Adrenal gland (tissue), 12 donors: ENCODE measurements around the gene METTL25B. TPM values are rescaled to one million over a fixed set of nuclear protein-coding genes. Genes with fewer than 3 reads are reported as not detected.

Experiments
- DNase-seq, 7 donors: peaks; one replicate each; pipeline ENCODE4 v3.0.0-alpha.2; 2019 to 2020
- H3K27ac ChIP-seq, 5 donors: fragments of 200-600 bp; sonication (generic) in 4 of 5; 1 replicate in 3 of 5; 2 replicates in 2 of 5; pipeline versions ENCODE4 v1.5.1 to v1.8.0; 2016 to 2020; ENCODE audit warnings: mild to moderate bottlenecking in 1 of 5
- H3K27me3 ChIP-seq: fragments of 200-600 bp; 2 replicates; pipeline ENCODE4 v1.8.0; 2021
- H3K36me3 ChIP-seq, 2 donors: fragments of 200-600 bp; replicated peaks in 1 of 2; 1 replicate in 1 of 2; 2 replicates in 1 of 2; pipeline versions ENCODE4 v1.5.1 to v1.8.0; 2018 to 2022
- H3K4me1 ChIP-seq, 2 donors: fragments of 200-600 bp; replicated peaks in 1 of 2; 1 replicate in 1 of 2; 2 replicates in 1 of 2; pipeline versions ENCODE4 v1.5.1 to v1.8.0; 2018 to 2021
- H3K4me3 ChIP-seq, 4 donors: fragments of 200-600 bp; sonication (generic) in 3 of 4; one replicate each; pipeline ENCODE4 v1.5.1; 2016 to 2018
- H3K9me3 ChIP-seq, 3 donors: fragments of 200-600 bp; sonication (generic) in 1 of 3; replicated peaks in 1 of 3; 1 replicate in 2 of 3; 2 replicates in 1 of 3; pipeline versions ENCODE4 v1.5.1 to v1.8.0; 2016 to 2021
- CTCF ChIP-seq, 6 experiments: fragments of 450-650 bp in 4 of 6; fragments of 200-600 bp in 2 of 6; sonication (generic) in 1 of 6; IDR thresholded peaks; 1 replicate in 5 of 6; 2 replicates in 1 of 6; pipeline versions ENCODE4 v1.5.1 to v1.8.0; 2016 to 2021; ENCODE audit warnings: antibody characterized with exemption in 6 of 6, mild to moderate bottlenecking in 2 of 6, moderate library complexity in 1 of 6
- POLR2A ChIP-seq, 2 donors: fragments of 450-650 bp; IDR thresholded peaks; one replicate each; pipeline ENCODE4 v1.6.1; 2017; ENCODE audit warnings: antibody characterized with exemption in 2 of 2, mild to moderate bottlenecking in 2 of 2, moderate library complexity in 1 of 2
- WGBS, 4 donors: extraction: QIAGEN DNeasy Blood & Tissue Kit in 2 of 4; methylation state at CpG; one replicate each; pipeline versions ENCODE4 v1.1.5 to v1.1.7; 2013 to 2017; 5-methylcytosine and 5-hydroxymethylcytosine counted together
- intact Hi-C, 2 donors: fragments of 100-400 bp; cut with DNase I; formaldehyde crosslinking; loops; one replicate each; pipeline versions ENCODE4 v1.14.1 to v1.15.0; 2022 to 2023
- polyA plus RNA-seq, 3 donors: library from polyadenylated mRNA; stranded (reverse); fragments of 200-250 nt in 2 of 3; fragments of 350-450 nt in 1 of 3; fragmentation: Illumina TruSeq in 1 of 3; extraction: RNeasy Lipid Tissue Mini Kit (QIAGEN cat#74804) in 1 of 3; gene quantifications; one replicate each; pipeline ENCODE4 v1.2.3, GENCODE V29; 2013 to 2014
- total RNA-seq, 9 donors: library from RNA; depleted of rRNA in 4 of 9; stranded (reverse); fragments of >200 nt in 4 of 9; fragments of 120-200 nt in 1 of 9; fragmentation: NEBNext Ultra II Directional in 1 of 9; extraction: Animal tissue kit (Norgen Biotek cat#: 25700) in 1 of 9; gene quantifications; one replicate each; pipeline versions ENCODE4 v1.1.0 to v1.2.4, GENCODE V29; 2013 to 2023
- donor health status: healthy with polysubstance abuse.
- donor health status: Bipolar disorder and iron deficiency.
- donor health status: DM: yes; HTN: yes; CAD: no.
- donor health status: DM: no; HTN: no; CAD: no.
- donor health status: DM: no; HTN: no; CAD: no.
- donor health status: DM: yes; HTN: yes; CAD: no.

Gene METTL25B
- total and polyA plus RNA-seq, 12 donors, result 17.4 to 140 (median 32.5) TPM

GRCh38 chr1:156748670-156749418 lies 20.6 kb downstream of the METTL25B start:
- TF ChIP-seq POLR2A (IDR thresholded peaks at IDR 0.05), result no peak
- TF ChIP-seq CTCF (IDR thresholded peaks at IDR 0.05), result no peak
- peaks cover 0 to 5% of the 10 kb centered on the region in 2 donors for H3K36me3 ChIP-seq
- H3K4me1 ChIP-seq, result peaks cover 60 to 63% of the 10 kb centered on the region in 2 donors
- no peaks in the 10 kb centered on the region for H3K9me3 ChIP-seq
- DNase-seq, result peak in 5 of 7 donors; percentile 58 to 67 (median 59)
- H3K4me3 ChIP-seq, result peak overlapping the region in 2 of 4 donors; percentile 7 to 93
- WGBS, 4 donors, result 11 to 19% (median 17%) methylated on average over 9 of the region's 9 CpGs
- H3K27me3 ChIP-seq, result no peaks in the 10 kb centered on the region
- peak overlapping the region; percentile 88 to 98 (median 97) for H3K27ac ChIP-seq
- intact Hi-C loops, result no loop called here

- TF ChIP-seq CTCF (IDR thresholded peaks at IDR 0.05) (peak in 1 of 6 experiments; percentile 3), POLR2A (IDR thresholded peaks at IDR 0.05) (no peak)
- no peaks in the 10 kb centered on the region for H3K36me3 ChIP-seq
- peak overlapping the region in 3 of 4 donors; percentile 7 to 93 (median 87) for H3K4me3 ChIP-seq
- peaks cover 60 to 63% of the 10 kb centered on the region in 2 donors for H3K4me1 ChIP-seq
- H3K9me3 ChIP-seq, result no peaks in the 10 kb centered on the region
- no peak for DNase-seq
- intact Hi-C loops, result no loop called here
- WGBS, 4 donors, result 37 to 61% (median 54%) methylated on average over 6 to 8 of the region's 8 CpGs
- peak overlapping the region; percentile 57 to 98 (median 97) for H3K27ac ChIP-seq
- no peaks in the 10 kb centered on the region for H3K27me3 ChIP-seq
Observed at GRCh38 chr1:156749419-156750118, 21.3 kb downstream of the METTL25B start.

- intact Hi-C loops, result no loop called here
Observed at GRCh38 chr1:156750191-156750672, 22.0 kb downstream of the METTL25B start.

More at GRCh38 chr1:156750191-156750672, 22.0 kb downstream of the METTL25B start:
- no peaks in the 10 kb centered on the region for H3K27me3 ChIP-seq
- H3K4me1 ChIP-seq, result peaks cover 60% of the 10 kb centered on the region in 2 donors
- peak overlapping the region; percentile 57 to 98 (median 97) for H3K27ac ChIP-seq
- no peaks in the 10 kb centered on the region for H3K9me3 ChIP-seq
- H3K36me3 ChIP-seq, result no peaks in the 10 kb centered on the region
- 3 to 6% (median 5%) methylated on average over 2 to 5 of the region's 5 CpGs for WGBS, 4 donors
- DNase-seq, result peak in 5 of 7 donors; percentile 51 to 73 (median 54)
- peak overlapping the region in 3 of 4 donors; percentile 82 to 93 (median 87) for H3K4me3 ChIP-seq
- no peak for TF ChIP-seq CTCF (IDR thresholded peaks at IDR 0.05)
- TF ChIP-seq POLR2A (IDR thresholded peaks at IDR 0.05), result peak in 1 of 2 donors; percentile 10
